Activated CD8-positive, alpha-beta T cell treated with anti-CD3 and anti-CD28 coated beads, Interleukin-2, amount 10 ng/mL, durations not matched to agents 7 days and 5 days (primary cell): ENCODE results near the gene EEF1AKMT1. TPM values are rescaled to one million over a fixed set of nuclear protein-coding genes. Genes with fewer than 3 reads are reported as not detected.

Experiments used
- ATAC-seq: fragments of 150-1000 bp; cut with Tn5 transposase; one replicate; pipeline ENCODE4 v1.10.0; 2021; ENCODE audit warnings: moderate library complexity
- CTCF ChIA-PET: fragments of 350-600 bp; sonication (Branson Sonifier 250); formaldehyde crosslinking; loops from one replicate; lab custom pipeline; 2021; ENCODE audit warnings: antibody characterized with exemption; lab: Charles Lee
- POLR2A ChIA-PET: fragments of 350-600 bp; sonication (Branson Sonifier 250); formaldehyde crosslinking; loops from one replicate; lab custom pipeline; 2021; ENCODE audit warnings: antibody characterized with exemption; lab: Charles Lee
- DNase-seq: peaks from one replicate; pipeline ENCODE4 v3.0.0-alpha.2; 2020
- H3K27ac Mint-ChIP-seq: one replicate; pipeline ENCODE4 v1.8.0; 2021; ENCODE audit warnings: mild to moderate bottlenecking, mixed read lengths
- H3K27me3 Mint-ChIP-seq: one replicate; pipeline ENCODE4 v1.8.0; 2021; ENCODE audit warnings: low read depth, mixed read lengths
- H3K36me3 Mint-ChIP-seq: one replicate; pipeline ENCODE4 v1.8.0; 2021; ENCODE audit warnings: low read depth, mixed read lengths
- H3K4me1 Mint-ChIP-seq: one replicate; pipeline ENCODE4 v1.8.0; 2021; ENCODE audit warnings: low read depth, mixed read lengths
- H3K4me3 Mint-ChIP-seq: one replicate; pipeline ENCODE4 v1.8.0; 2021; ENCODE audit warnings: mild to moderate bottlenecking, mixed read lengths
- H3K9me3 Mint-ChIP-seq: one replicate; pipeline ENCODE4 v1.8.0; 2022; ENCODE audit warnings: mixed read lengths; ENCODE audit not compliant: insufficient read depth
- total RNA-seq, 2 experiments: library from RNA; stranded (reverse); gene quantifications; one replicate each; pipeline ENCODE4 v1.2.3, GENCODE V29; 2021

EEF1AKMT1 gene
- total RNA-seq, 2 experiments from 2014 or later, result 10.0 to 11.2 TPM

DNA sequence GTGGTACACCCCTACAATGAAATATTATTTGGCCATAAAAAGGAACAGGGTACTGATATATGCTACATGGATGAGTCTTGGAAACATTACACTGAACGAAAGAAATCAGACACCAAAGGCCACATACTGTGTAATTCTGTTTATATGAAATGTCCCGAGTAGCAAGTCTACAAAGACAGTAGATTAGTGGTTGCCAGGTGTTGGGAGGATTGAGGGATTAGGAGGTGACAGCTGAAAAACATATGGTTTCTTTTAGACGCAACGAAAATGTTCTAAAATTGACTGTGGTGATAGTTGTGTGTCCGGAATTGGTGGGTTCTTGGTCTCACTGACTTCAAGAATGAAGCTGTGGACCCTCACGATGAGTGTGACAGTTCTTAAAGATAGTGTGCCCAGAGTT is 35.1 kb downstream of the EEF1AKMT1 start:
- H3K9me3 Mint-ChIP-seq, result no peaks in the 10 kb centered on the region
- no peaks in the 10 kb centered on the region for H3K4me1 Mint-ChIP-seq
- no peaks in the 10 kb centered on the region for H3K27me3 Mint-ChIP-seq
- peaks cover 5% of the 10 kb centered on the region for H3K36me3 Mint-ChIP-seq
- ChIA-PET CTCF (interaction anchor here (0.8 kb wide), 1 partner anchor 17 kb away, joined by 3 read pairs; no protein-coding TSS in a partner anchor), POLR2A (no interaction called here)
- DNase-seq (no peak), ATAC-seq (no peak)
- no peak overlapping the region for H3K27ac Mint-ChIP-seq
- H3K4me3 Mint-ChIP-seq, result no peak overlapping the region

DNA sequence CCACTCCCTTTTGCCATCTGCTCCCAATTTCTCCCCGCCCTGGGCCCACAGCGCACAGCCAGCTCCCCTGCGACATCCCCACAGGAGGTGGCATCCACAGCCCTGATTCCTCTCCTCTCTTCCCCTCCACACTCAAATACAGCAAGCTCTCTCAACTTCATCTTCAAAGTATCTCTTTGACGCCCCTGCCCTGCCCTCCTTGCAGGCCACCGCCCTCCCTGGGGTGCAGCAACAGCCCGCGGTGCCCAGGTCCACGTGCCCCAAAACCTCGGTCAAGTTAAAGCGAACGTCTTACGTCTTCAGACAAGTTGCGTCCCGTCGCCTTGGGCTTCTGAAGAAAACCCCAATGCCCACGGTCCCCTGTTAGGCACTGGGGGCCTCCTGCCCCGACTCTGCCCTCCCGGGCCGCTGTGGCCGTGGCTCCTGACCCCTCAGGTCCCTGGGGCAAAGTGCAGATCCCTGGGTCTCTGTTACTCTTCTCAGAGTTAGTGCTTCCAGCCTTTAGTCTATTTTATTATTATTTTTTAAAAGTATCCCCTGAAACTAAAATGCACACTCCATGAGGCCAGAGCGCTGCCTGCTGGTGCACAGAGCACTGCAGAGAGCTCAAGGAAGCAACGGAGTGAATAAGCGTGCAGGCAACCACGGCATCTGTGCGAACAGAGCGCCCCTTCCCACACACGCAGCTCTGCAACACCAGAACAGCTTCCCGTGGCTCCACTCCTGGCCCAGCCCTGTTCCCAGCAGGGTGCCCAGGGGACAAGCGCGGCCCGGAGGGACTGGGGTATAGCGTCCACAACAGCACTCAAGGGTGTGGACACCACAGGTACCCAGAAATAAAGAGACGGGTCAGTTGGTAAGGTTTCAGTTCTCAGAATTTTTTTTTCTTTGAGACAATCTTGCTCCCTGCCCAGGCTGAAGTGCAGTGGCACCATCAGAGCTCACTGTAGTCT is 43.9 kb downstream of the EEF1AKMT1 start:
- Mint-ChIP-seq H3K4me1 (no peaks in the 10 kb centered on the region), H3K36me3 (peaks cover 2% of the 10 kb centered on the region), H3K4me3 (no peak overlapping the region), H3K27me3 (no peaks in the 10 kb centered on the region), H3K27ac (no peak overlapping the region), H3K9me3 (no peaks in the 10 kb centered on the region)
- ChIA-PET CTCF (no interaction called here), POLR2A (no interaction called here)
- DNase-seq (no peak), ATAC-seq (no peak)

DNA sequence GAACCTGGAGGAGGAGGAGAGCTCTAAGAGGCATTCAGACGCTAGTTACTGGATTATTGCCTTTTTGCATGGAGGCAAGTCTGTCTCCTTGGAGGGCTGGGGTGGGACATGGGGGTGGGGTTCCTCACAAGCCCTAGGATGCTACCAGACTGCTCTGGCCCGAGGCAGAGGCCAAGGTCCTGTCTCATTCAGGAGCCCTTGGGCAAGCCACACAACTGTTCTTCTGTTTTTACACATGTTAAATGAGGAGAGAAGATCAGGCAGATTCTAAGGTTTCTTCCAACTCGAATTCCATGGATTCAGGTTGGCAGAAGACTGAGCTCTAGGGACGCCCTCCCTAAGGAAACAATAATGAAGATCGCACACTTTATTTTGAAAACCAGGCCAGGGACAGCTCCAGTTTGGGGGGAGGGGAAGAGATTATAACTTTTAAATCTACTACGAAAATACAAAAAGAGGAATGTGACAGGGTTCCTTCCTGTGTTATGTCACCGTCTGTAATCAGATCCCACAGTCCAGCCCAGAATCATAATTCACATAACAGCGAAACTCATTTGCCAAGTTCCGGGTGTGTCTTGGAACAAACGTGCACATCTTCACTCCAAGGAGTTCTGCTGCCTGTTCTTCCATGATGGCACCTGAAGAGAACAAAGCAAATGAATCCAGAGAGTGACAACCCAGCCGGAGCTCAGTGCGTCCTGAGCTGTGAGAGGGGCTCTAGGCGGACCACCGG is 45.0 kb downstream of the EEF1AKMT1 start:
- ChIA-PET POLR2A (no interaction called here), CTCF (no interaction called here)
- ATAC-seq (no peak), DNase-seq (no peak)
- Mint-ChIP-seq H3K4me1 (no peaks in the 10 kb centered on the region), H3K27me3 (peaks cover 3% of the 10 kb centered on the region), H3K27ac (no peak overlapping the region), H3K9me3 (no peaks in the 10 kb centered on the region), H3K36me3 (no peaks in the 10 kb centered on the region), H3K4me3 (no peak overlapping the region)

DNA sequence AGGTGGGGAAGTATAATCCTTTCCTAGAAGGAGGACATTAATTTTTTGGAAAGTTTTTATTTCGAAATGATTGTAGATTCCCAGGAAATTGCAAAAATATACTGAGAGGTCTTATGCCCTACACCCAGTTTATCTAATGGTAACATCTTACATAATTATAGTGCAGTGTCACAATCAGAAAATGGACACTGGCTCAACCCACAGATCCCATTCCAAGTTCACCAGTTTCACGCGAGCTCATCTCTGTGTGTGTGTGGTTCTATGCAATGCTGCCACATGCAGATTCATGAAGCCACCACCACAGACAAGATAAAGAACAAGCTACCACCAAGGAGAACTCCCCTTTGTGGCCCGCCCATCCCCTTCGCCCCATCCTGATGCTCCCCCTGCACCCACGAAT is 45.9 kb downstream of the EEF1AKMT1 start:
- H3K4me3 Mint-ChIP-seq, result no peak overlapping the region
- H3K9me3 Mint-ChIP-seq, result no peaks in the 10 kb centered on the region
- peaks cover 5% of the 10 kb centered on the region for H3K27me3 Mint-ChIP-seq
- CTCF ChIA-PET, result no interaction called here
- DNase-seq, result no peak
- H3K4me1 Mint-ChIP-seq, result no peaks in the 10 kb centered on the region
- no peak for ATAC-seq
- H3K36me3 Mint-ChIP-seq, result no peaks in the 10 kb centered on the region
- H3K27ac Mint-ChIP-seq, result no peak overlapping the region
- POLR2A ChIA-PET, result no interaction called here

DNA sequence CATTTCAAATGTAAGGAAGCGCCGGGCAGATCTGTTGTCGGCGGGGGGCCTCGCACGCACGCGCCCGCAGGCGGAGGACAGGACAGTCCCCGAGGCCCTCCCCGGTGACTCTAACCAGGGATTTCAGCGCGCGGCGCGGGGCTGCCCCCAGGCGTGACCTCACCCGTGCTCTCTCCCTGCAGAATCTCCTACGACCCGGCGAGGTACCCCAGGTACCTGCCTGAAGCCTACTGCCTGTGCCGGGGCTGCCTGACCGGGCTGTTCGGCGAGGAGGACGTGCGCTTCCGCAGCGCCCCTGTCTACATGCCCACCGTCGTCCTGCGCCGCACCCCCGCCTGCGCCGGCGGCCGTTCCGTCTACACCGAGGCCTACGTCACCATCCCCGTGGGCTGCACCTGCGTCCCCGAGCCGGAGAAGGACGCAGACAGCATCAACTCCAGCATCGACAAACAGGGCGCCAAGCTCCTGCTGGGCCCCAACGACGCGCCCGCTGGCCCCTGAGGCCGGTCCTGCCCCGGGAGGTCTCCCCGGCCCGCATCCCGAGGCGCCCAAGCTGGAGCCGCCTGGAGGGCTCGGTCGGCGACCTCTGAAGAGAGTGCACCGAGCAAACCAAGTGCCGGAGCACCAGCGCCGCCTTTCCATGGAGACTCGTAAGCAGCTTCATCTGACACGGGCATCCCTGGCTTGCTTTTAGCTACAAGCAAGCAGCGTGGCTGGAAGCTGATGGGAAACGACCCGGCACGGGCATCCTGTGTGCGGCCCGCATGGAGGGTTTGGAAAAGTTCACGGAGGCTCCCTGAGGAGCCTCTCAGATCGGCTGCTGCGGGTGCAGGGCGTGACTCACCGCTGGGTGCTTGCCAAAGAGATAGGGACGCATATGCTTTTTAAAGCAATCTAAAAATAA is 52.1 kb downstream of the EEF1AKMT1 start:
- H3K4me3 Mint-ChIP-seq, result peak overlapping the region; percentile 31
- ChIA-PET CTCF (interaction anchor here (0.7 to 2.5 kb wide), 11 partner anchors 8 to 524 kb away, joined by 3 to 15 read pairs (median 4); partner anchors contain the start of gene IL17D), POLR2A (no interaction called here)
- ATAC-seq (peak; percentile 70), DNase-seq (peak; percentile 25)
- no peak overlapping the region for H3K27ac Mint-ChIP-seq
- H3K4me1 Mint-ChIP-seq, result peaks cover 2% of the 10 kb centered on the region
- peaks cover 19% of the 10 kb centered on the region for H3K27me3 Mint-ChIP-seq
- H3K36me3 Mint-ChIP-seq, result no peaks in the 10 kb centered on the region
- no peaks in the 10 kb centered on the region for H3K9me3 Mint-ChIP-seq

DNA sequence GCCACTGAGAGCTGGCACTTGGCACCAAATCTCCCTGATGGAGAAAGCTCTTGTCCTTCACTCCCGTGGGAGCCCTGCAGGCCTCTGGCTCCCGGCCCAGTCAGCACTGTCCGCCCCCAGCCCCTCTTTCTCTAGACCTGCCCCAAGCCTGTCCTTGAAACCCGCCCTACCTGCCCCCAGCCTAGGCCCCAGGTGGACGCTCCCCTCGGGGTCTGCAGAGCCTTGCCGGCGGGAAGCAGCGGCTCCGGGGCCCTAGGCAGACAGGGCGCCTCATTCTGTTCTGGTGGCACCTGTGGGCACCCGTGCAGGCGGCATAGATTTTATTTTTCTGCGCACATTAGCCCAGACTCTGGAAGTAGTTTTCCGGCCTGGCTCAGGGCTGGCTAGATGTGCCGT is 52.7 kb downstream of the EEF1AKMT1 start:
- Mint-ChIP-seq H3K27me3 (peaks cover 19% of the 10 kb centered on the region), H3K4me1 (peaks cover 2% of the 10 kb centered on the region), H3K36me3 (no peaks in the 10 kb centered on the region), H3K9me3 (no peaks in the 10 kb centered on the region), H3K27ac (no peak overlapping the region), H3K4me3 (no peak overlapping the region)
- POLR2A ChIA-PET, result no interaction called here
- DNase-seq (no peak), ATAC-seq (no peak)
- CTCF ChIA-PET, result interaction anchor here (1.3 to 2.1 kb wide), 3 partner anchors 11 to 204 kb away, joined by 3 to 9 read pairs (median 3); no protein-coding TSS in a partner anchor

DNA sequence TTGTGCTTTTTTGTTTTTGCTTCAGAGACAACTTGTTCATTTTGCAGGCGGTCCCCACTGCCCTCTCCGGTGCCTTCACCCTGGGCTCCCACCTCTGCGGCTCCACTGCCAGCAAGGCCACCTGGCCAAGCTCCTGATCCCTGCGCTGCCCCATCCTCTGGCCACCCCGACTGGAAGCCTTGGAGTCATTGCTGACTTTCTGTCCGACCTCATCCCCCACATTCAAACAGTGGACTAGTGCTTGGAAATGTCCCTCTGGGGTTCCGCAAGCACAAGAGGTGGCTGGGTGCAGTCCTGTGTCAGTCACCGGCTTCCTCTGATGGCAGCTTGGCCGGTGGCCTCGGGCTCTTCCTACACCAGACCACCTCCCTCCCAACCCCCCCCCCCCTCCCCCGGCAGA is 53.3 kb downstream of the EEF1AKMT1 start:
- no peak overlapping the region for H3K27ac Mint-ChIP-seq
- ChIA-PET POLR2A (no interaction called here), CTCF (no interaction called here)
- no peaks in the 10 kb centered on the region for H3K36me3 Mint-ChIP-seq
- H3K9me3 Mint-ChIP-seq, result no peaks in the 10 kb centered on the region
- no peak for DNase-seq
- peaks cover 2% of the 10 kb centered on the region for H3K4me1 Mint-ChIP-seq
- H3K27me3 Mint-ChIP-seq, result peaks cover 19% of the 10 kb centered on the region
- no peak for ATAC-seq
- H3K4me3 Mint-ChIP-seq, result no peak overlapping the region

DNA sequence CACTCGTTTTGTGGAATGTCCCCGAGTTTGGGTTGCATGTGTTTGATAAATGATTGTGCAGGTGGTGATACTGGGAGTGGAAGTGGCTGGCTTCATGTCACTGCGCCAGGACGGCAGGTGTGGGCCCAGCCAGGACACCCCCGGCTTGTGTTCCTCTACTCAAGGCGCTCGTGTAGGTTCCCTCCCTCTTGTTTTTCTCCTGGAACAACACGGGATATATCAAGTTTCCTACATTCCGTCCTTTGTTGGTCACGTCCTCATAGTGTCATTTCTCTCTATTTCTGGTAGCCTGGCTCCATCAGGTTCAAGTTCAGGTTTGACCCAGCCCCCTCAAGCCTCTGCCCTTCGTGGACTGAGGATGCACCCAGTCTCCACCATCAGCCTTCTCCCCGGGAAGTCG is 54.0 kb downstream of the EEF1AKMT1 start:
- no peak for ATAC-seq

DNA sequence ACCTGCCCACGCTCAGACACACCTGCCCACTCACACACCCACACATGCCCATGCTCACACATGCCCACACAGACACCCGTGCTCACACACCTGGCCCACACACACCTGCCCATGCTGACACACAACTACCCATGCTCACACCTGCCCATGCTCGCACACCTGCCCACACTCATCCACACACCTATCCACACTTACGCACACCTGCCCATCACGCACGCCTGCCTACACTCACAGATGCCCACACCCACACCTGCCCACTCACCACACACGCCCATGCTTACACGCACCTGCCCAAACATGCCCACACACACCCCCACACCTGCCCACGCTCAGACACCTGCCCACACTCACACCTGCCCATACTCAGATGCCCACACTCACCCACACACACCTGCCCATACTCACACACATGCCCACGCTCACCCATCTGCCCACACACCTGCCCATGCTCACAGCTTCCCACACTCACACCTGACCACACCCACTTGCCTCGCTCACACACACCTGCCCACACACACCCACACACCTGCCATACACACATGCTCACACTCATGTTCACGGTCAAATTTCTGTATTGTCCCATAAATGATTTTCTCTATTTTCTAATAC is 54.7 kb downstream of the EEF1AKMT1 start:
- Mint-ChIP-seq H3K36me3 (no peaks in the 10 kb centered on the region), H3K4me1 (peaks cover 2% of the 10 kb centered on the region), H3K27ac (no peak overlapping the region), H3K4me3 (no peak overlapping the region), H3K27me3 (peaks cover 19% of the 10 kb centered on the region), H3K9me3 (no peaks in the 10 kb centered on the region)
- ChIA-PET POLR2A (no interaction called here), CTCF (no interaction called here)
- ATAC-seq, result no peak
- DNase-seq, result no peak

More for the DNA sequence above, 54.0 kb downstream of the EEF1AKMT1 start:
- Mint-ChIP-seq H3K27me3 (peaks cover 19% of the 10 kb centered on the region), H3K36me3 (no peaks in the 10 kb centered on the region), H3K4me1 (peaks cover 2% of the 10 kb centered on the region), H3K27ac (no peak overlapping the region), H3K4me3 (no peak overlapping the region), H3K9me3 (no peaks in the 10 kb centered on the region)
- CTCF ChIA-PET, result no interaction called here
- no peak for DNase-seq
- POLR2A ChIA-PET, result no interaction called here

DNA sequence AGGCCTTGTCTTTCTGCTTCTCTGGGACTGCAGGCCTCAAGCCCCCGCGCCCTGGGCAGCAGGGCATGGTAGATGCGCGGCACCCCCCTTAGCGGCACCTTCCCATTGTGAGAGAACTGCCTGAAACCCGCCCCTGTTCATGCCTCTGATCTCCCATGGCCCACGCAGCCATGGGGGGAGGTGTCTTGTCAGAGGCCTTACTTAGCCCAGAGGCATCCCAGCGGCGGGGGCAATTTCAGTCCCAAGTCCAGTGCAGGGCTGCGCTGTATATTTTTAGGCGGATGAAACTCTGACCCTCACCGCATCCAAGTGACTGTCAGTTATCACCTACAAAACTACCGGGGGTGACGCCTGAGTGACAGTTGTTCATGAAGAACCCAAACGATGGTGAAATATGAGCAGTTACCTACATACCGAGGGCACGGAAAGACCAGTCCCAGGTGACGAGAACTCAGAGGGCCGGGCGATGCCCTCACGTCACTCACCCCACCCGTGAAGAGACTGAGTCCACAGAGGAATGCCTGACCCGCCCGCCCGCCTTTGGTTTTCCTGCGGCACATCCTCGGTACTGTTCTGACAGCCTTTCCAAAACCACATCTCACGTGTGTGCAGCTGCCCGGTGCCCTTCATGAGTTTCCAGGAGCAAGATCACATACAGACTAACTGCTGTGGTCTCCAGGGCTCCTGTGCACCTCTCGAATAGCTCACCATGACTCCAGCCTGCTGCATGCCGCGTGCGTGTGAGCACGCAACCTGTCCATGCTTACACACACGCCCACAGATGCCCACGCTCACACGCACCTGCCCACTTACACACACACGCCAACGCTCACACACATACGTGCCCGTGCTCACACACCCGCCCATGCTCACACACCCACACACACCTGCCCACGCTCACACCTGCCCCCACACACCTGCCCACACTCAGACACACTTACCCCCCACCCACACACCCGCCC is 55.9 kb downstream of the EEF1AKMT1 start:
- peaks cover 4% of the 10 kb centered on the region for H3K4me1 Mint-ChIP-seq
- H3K27ac Mint-ChIP-seq, result no peak overlapping the region
- ChIA-PET CTCF (interaction anchor here (1.0 kb wide), 1 partner anchor 111 kb away, joined by 3 read pairs; no protein-coding TSS in a partner anchor), POLR2A (interaction anchor here (0.6 kb wide), 1 partner anchor 82 kb away, joined by 4 read pairs; no protein-coding TSS in a partner anchor)
- no peak overlapping the region for H3K4me3 Mint-ChIP-seq
- DNase-seq, result no peak
- H3K36me3 Mint-ChIP-seq, result no peaks in the 10 kb centered on the region
- ATAC-seq, result no peak
- H3K9me3 Mint-ChIP-seq, result no peaks in the 10 kb centered on the region
- H3K27me3 Mint-ChIP-seq, result peaks cover 22% of the 10 kb centered on the region
